Measurements from ENCODE around the gene LIPA.

GRCh38 chr10:89203237-89203636 lies 48.3 kb downstream of the LIPA start:
- no peak for TF ChIP-seq CTCF (IDR thresholded peaks at IDR 0.05)
- no peak for TF ChIP-seq POLR2AphosphoS5 (IDR thresholded peaks at IDR 0.05; ENCODE audit: insufficient read depth in 1 of 2, low read depth in 1 of 2)
- TF ChIP-seq POLR2A (IDR thresholded peaks at IDR 0.05): no peak

Measured in vagina (tissue), 2 donors.